Right lobe of liver (tissue), 6 donors: ENCODE measurements around the gene GRB2. TPM values are rescaled to one million over a fixed set of nuclear protein-coding genes. Genes with fewer than 3 reads are reported as not detected.

Experiments
- ATAC-seq, 4 donors: fragments of 200-7000 bp; cut with Tn5 transposase; one replicate each; pipeline ENCODE4 v1.9.1; 2020; ENCODE audit warnings: mild to moderate bottlenecking in 4 of 4, moderate library complexity in 4 of 4
- DNase-seq, 3 donors: peaks; one replicate each; pipeline ENCODE4 v3.0.0-alpha.2; 2020
- H3K27ac ChIP-seq, 3 donors: fragments of 200-600 bp; one replicate each; pipeline ENCODE4 v1.8.0; 2022
- H3K27me3 ChIP-seq, 2 donors: fragments of 200-600 bp; one replicate each; pipeline ENCODE4 v1.8.0; 2022
- H3K36me3 ChIP-seq, 4 donors: fragments of 200-600 bp; sonication (generic) in 1 of 4; one replicate each; pipeline versions ENCODE4 v1.5.1 to v1.8.0; 2017 to 2022; ENCODE audit warnings: control low read depth in 1 of 4
- H3K4me1 ChIP-seq, 4 donors: fragments of 200-600 bp; sonication (generic) in 1 of 4; one replicate each; pipeline versions ENCODE4 v1.5.1 to v1.8.0; 2017 to 2022; ENCODE audit warnings: control low read depth in 1 of 4
- H3K4me3 ChIP-seq, 3 donors: fragments of 200-600 bp; one replicate each; pipeline ENCODE4 v1.8.0; 2022
- H3K9me3 ChIP-seq, 4 donors: fragments of 200-600 bp; sonication (generic) in 1 of 4; one replicate each; pipeline versions ENCODE4 v1.5.1 to v1.8.0; 2017 to 2022; ENCODE audit warnings: control low read depth in 1 of 4
- CTCF ChIP-seq, 4 donors: fragments of 200-600 bp in 3 of 4; fragments of 450-650 bp in 1 of 4; IDR thresholded peaks; one replicate each; pipeline versions ENCODE4 v1.5.1 to v1.8.0; 2016 to 2022; ENCODE audit warnings: antibody characterized with exemption in 4 of 4, mild to moderate bottlenecking in 2 of 4
- POLR2A ChIP-seq: fragments of 450-650 bp; IDR thresholded peaks from one replicate; pipeline ENCODE4 v1.6.1; 2017; ENCODE audit warnings: antibody characterized with exemption, mild to moderate bottlenecking
- WGBS: methylation state at CpG from one replicate; pipeline ENCODE4 v1.1.6; 2018; ENCODE audit warnings: low coverage, low lambda C conversion rate; ENCODE audit not compliant: insufficient coverage; ENCODE audit errors: missing lambda C conversion rate; 5-methylcytosine and 5-hydroxymethylcytosine counted together
- intact Hi-C, 2 donors: fragments of 100-400 bp; cut with DNase I; formaldehyde crosslinking; loops; one replicate each; pipeline versions ENCODE4 v1.11.2 to v1.14.1; 2022
- microRNA-seq, 2 donors: library from miRNA; unstranded; fragments of <30 nt; microRNA quantifications; one replicate each; pipeline ENCODE4, GENCODE V29; 2019 to 2020
- small RNA-seq, 2 experiments: library from RNA; depleted of rRNA; stranded (forward); fragments of <200 nt; gene quantifications; one replicate each; pipeline ENCODE3, GENCODE V24; 2016
- total RNA-seq, 6 experiments: library from RNA; depleted of rRNA in 2 of 6; stranded (reverse); fragments of >200 nt in 2 of 6; fragmentation: NEBNext Ultra II Directional in 3 of 6; extraction: Animal tissue kit (Norgen Biotek cat#: 25700) in 3 of 6; gene quantifications; one replicate each; pipeline versions ENCODE4 v1.1.0 to v1.2.4, GENCODE V29; 2016 to 2023
- donor health status: DM: no; HTN: yes; CAD: no.
- donor health status: DM: no; HTN: no; CAD: no.
- donor health status: DM: no; HTN: no; CAD: no.
- donor health status: DM: no; HTN: yes; CAD: no.
- donor health status: DM: no; HTN: yes; CAD: no.

GRB2 gene
- total RNA-seq, 6 experiments from 2014 or later = 42.4 to 70.5 (median 53.8) TPM

- ATAC-seq (no peak), DNase-seq (no peak)
- Histone ChIP-seq H3K27ac (peak overlapping the region; percentile 79 to 88 (median 87)), H3K4me1 (peaks cover 0 to 15% (median 6%) of the 10 kb centered on the region in 4 donors), H3K27me3 (no peaks in the 10 kb centered on the region), H3K9me3 (no peaks in the 10 kb centered on the region), H3K4me3 (peak overlapping the region; percentile 81 to 93 (median 86)), H3K36me3 (peaks cover 0 to 15% (median 7%) of the 10 kb centered on the region in 4 donors)
- TF ChIP-seq CTCF (IDR thresholded peaks at IDR 0.05) (no peak), POLR2A (no peak)
- intact Hi-C loops = loop anchor here in 1 of 2 donors (10.0 kb wide), 1 partner anchor 145 kb away; no protein-coding TSS in a partner anchor
- WGBS = no CpG with 5 or more reads among the region's 6 CpGs
Measured at GRCh38 chr17:75269844-75270217, 135.6 kb downstream of the GRB2 start.

Small RNA genes lying within 50 kb of the gene (microRNA-seq; reads per million reads assigned to microRNA genes)
- 0 to 0.29 reads per million in 2 donors for gene MIR3678

Small RNA genes lying within 50 kb of the gene (small RNA-seq; reads per million reads assigned to genes)
- gene MIR3678 = 0.52 to 0.77 reads per million in 2 experiments
- gene RF00019 = 0 reads per million in 2 experiments
- gene RNU6-938P = 0 reads per million in 2 experiments

Other genes starting within 250 kb of the GRB2 start
- gene SUMO2, start 222.7 kb downstream of the GRB2 start, total RNA-seq = 100 to 1,000 TPM in 3 of 6 experiments, 10 to 100 TPM in 3; 23.6 to 120 (median 108) TPM
- gene NUP85, start 200.0 kb downstream of the GRB2 start, total RNA-seq = 10 to 100 TPM; 15.3 to 32.8 (median 25.9) TPM
- 10 to 100 TPM; 12.4 to 18.9 (median 15.8) TPM for gene GGA3, start 144.1 kb downstream of the GRB2 start, total RNA-seq
- 10 to 100 TPM; 29.6 to 37.2 (median 33.7) TPM for gene MRPS7, start 143.8 kb downstream of the GRB2 start, total RNA-seq
- gene MIF4GD, start 134.4 kb downstream of the GRB2 start, total RNA-seq = 10 to 100 TPM in 2 of 6 experiments, 1 to 10 TPM in 4; 7.3 to 21.9 (median 8.2) TPM
- 10 to 100 TPM in 2 of 6 experiments, 1 to 10 TPM in 4; 3.8 to 13.4 (median 7.3) TPM for gene SLC25A19, start 116.2 kb downstream of the GRB2 start, total RNA-seq
- 10 to 100 TPM; 24.2 to 47.1 (median 29.6) TPM for gene TMEM94, start 51.0 kb upstream of the GRB2 start, total RNA-seq
- 10 to 100 TPM in 4 of 6 experiments, 1 to 10 TPM in 2; 9.0 to 26.0 (median 12.0) TPM for gene CASKIN2, start 109.9 kb upstream of the GRB2 start, total RNA-seq
- 10 to 100 TPM in 4 of 6 experiments, 1 to 10 TPM in 2; 8.5 to 13.6 (median 10.2) TPM for gene TSEN54, start 110.8 kb upstream of the GRB2 start, total RNA-seq
- gene LLGL2, start 120.0 kb upstream of the GRB2 start, total RNA-seq = 10 to 100 TPM; 32.8 to 71.4 (median 44.6) TPM
- 100 to 1,000 TPM in 1 of 6 experiments, 10 to 100 TPM in 5; 26.4 to 104 (median 52.9) TPM for gene MYO15B, start 182.1 kb upstream of the GRB2 start, total RNA-seq
- under 1 TPM in 5 of 6 experiments, not detected in 1; 0.06 to 0.78 (median 0.29) TPM for gene SMIM5, start 227.8 kb upstream of the GRB2 start, total RNA-seq